CD4-positive, alpha-beta T cell treated with Interleukin-10 for 1 hour (primary cell): Measurements from ENCODE around the gene ATXN1L.
"Not testable (repeated sequence)": the region's sequence is repeated elsewhere in the genome, so short reads cannot be mapped to it uniquely, and the experiment has no call there.

Source experiments
- DNase-seq: peaks from one replicate; pipeline ENCODE4 v3.0.0-alpha.2; 2020

Gene ATXN1L

GRCh38 chr16:71895679-71896365, 50.0 kb downstream of the ATXN1L start:
- no peak for DNase-seq

- no peak for DNase-seq
Measured at GRCh38 chr16:71896764-71897368, 51.1 kb downstream of the ATXN1L start.

GRCh38 chr16:71899171-71899570, 53.4 kb downstream of the ATXN1L start:
- DNase-seq, result no peak

- DNase-seq, result no peak
Measured at GRCh38 chr16:71902656-71903365, 57.0 kb downstream of the ATXN1L start.

GRCh38 chr16:71903608-71904007, 57.8 kb downstream of the ATXN1L start:
- DNase-seq, result no peak

GRCh38 chr16:71904239-71904638, 58.5 kb downstream of the ATXN1L start:
- no peak for DNase-seq

- DNase-seq, result not testable (repeated sequence)
Measured at GRCh38 chr16:71905765-71906164, 60.0 kb downstream of the ATXN1L start.
